ENCODE results near the gene SEMA6B. TPM values are rescaled to one million over a fixed set of nuclear protein-coding genes. Genes with fewer than 3 reads are reported as not detected.
A peak's percentile ranks its signal among the peaks of the same experiment; 100 is the strongest.

Gene SEMA6B
- total and polyA plus RNA-seq, 10 of the 15 experiments (the other 5 are each of a cell fraction or from before 2014, with no cell fraction given): 0.13 TPM; not detected in 9

DNA sequence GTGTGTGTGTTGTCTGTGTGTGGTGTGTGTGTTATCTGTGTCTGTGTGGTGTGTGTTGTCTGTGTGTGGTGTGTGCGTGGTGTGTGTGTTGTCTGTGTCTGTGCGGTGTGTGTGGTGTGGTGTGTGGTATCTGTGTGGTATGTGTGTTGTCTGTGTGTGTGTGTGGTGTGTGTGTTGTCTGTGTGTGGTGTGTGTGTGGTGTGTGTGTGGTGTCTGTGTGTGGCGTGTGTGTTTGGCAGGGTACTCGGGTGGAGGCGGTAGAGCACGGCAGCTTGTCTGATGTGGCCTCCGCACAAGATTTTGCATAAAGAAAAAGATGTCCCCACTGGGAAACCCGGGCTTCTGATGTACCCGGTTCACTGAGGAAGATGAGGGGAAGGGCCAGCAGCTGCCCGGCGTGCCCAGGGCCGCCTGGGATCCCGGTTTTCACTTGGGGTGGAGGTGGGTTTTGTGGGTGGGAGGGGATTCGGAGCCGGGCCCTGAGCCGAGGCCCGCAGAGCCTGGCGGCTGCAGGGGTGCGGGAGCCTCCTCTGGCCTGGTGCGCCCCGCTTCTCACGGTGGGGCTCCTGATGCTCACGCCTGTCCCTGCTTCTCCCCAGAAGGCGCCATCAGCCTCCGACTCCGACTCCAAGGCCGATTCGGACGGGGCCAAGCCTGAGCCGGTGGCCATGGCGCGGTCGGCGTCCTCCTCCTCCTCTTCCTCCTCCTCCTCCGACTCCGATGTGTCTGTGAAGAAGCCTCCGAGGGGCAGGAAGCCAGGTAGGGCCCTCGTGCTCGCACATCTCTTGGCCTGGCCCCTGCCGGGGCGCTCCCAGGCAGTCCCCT, 66.2 kb downstream of the SEMA6B start:
- no peak overlapping the region for H3K4me3 ChIP-seq
- H3K9ac ChIP-seq (ENCODE audit: control insufficient read depth, insufficient read depth, low read length): no peak overlapping the region
- H3K79me2 ChIP-seq (ENCODE audit: control insufficient read depth, insufficient read depth, low read length): no peaks in the 10 kb centered on the region
- H3K9me3 ChIP-seq (replicated peaks; ENCODE audit: control insufficient read depth, insufficient read depth, low read length): no peaks in the 10 kb centered on the region
- TF ChIP-seq ATF7 (IDR thresholded peaks at IDR 0.05; ENCODE audit: low read depth) (no peak), RUNX3 (IDR thresholded peaks at IDR 0.05; ENCODE audit: low read length) (0 out of 2 replicates have a peak, but pooled peaks have one; percentile 7), CBFB (IDR thresholded peaks at IDR 0.05; ENCODE audit: low read depth) (no peak), FOXK2 (IDR thresholded peaks at IDR 0.05) (no peak)
- TF ChIP-seq, protein P1, sequence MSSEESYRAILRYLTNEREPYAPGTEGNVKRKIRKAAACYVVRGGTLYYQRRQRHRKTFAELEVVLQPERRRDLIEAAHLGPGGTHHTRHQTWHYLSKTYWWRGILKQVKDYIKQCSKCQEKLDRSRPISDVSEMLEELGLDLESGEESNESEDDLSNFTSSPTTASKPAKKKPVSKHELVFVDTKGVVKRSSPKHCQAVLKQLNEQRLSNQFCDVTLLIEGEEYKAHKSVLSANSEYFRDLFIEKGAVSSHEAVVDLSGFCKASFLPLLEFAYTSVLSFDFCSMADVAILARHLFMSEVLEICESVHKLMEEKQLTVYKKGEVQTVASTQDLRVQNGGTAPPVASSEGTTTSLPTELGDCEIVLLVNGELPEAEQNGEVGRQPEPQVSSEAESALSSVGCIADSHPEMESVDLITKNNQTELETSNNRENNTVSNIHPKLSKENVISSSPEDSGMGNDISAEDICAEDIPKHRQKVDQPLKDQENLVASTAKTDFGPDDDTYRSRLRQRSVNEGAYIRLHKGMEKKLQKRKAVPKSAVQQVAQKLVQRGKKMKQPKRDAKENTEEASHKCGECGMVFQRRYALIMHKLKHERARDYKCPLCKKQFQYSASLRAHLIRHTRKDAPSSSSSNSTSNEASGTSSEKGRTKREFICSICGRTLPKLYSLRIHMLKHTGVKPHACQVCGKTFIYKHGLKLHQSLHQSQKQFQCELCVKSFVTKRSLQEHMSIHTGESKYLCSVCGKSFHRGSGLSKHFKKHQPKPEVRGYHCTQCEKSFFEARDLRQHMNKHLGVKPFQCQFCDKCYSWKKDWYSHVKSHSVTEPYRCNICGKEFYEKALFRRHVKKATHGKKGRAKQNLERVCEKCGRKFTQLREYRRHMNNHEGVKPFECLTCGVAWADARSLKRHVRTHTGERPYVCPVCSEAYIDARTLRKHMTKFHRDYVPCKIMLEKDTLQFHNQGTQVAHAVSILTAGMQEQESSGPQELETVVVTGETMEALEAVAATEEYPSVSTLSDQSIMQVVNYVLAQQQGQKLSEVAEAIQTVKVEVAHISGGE (CRISPR knock-in tag; IDR thresholded peaks at IDR 0.05): no peak
- TF ChIP-seq, protein P2, sequence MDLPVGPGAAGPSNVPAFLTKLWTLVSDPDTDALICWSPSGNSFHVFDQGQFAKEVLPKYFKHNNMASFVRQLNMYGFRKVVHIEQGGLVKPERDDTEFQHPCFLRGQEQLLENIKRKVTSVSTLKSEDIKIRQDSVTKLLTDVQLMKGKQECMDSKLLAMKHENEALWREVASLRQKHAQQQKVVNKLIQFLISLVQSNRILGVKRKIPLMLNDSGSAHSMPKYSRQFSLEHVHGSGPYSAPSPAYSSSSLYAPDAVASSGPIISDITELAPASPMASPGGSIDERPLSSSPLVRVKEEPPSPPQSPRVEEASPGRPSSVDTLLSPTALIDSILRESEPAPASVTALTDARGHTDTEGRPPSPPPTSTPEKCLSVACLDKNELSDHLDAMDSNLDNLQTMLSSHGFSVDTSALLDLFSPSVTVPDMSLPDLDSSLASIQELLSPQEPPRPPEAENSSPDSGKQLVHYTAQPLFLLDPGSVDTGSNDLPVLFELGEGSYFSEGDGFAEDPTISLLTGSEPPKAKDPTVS (IDR thresholded peaks at IDR 0.05; ENCODE audit: low read depth, low read length): no peak
- no peak overlapping the region for H2AFZ ChIP-seq (ENCODE audit: control insufficient read depth, low read depth, low read length)
- ChIA-PET RAD21 (ENCODE audit: unreplicated experiment) (no interaction called here), CTCF (no interaction called here), POLR2A (no interaction called here), SMC1A (ENCODE audit: uncharacterized antibody, unreplicated experiment) (no interaction called here)
- no peak for DNase-seq (ENCODE audit: low read depth, low spot score)
- FAIRE-seq: peak; percentile 74
- H3K36me3 ChIP-seq (ENCODE audit: control insufficient read depth in 2 of 2, insufficient read depth in 2 of 2, low read length in 1 of 2): peaks cover 11 to 19% of the 10 kb centered on the region in 2 experiments; a peak in 3 of 4 replicates
- H4K20me1 ChIP-seq (ENCODE audit: control insufficient read depth, insufficient read depth): no peaks in the 10 kb centered on the region
- H3K4me1 ChIP-seq (ENCODE audit: control insufficient read depth, insufficient read depth, low read length): no peaks in the 10 kb centered on the region
- in situ Hi-C loops (cut with MboI) (no loop called here), intact Hi-C loops (cut with micrococcal nuclease; ENCODE audit: unreplicated experiment) (no loop called here)
- H3K4me2 ChIP-seq (ENCODE audit: control insufficient read depth, insufficient read depth): no peak overlapping the region
- H3K27me3 ChIP-seq (replicated peaks in 1 of 2; ENCODE audit: control insufficient read depth in 2 of 2, insufficient read depth in 2 of 2, low read length in 1 of 2): no peaks in the 10 kb centered on the region
- no peak for ATAC-seq
- BruUV-seq (replicated peaks): no TSS peak
- H3K27ac ChIP-seq (ENCODE audit: control insufficient read depth, insufficient read depth): no peak overlapping the region
- WGBS (ENCODE audit: insufficient coverage, insufficient replicate concordance, low lambda C conversion rate, missing lambda C conversion rate): 87% methylated on average over 31 of the region's 41 CpGs

Other genes starting within 250 kb of the SEMA6B start
Only the 7 nearest of the 13 such genes appear.
- 20.5 and 34.8 TPM in 2 replicates for gene UBXN6, start 101.9 kb downstream of the SEMA6B start, total RNA-seq (2014; rRNA removed)
- 13.1 and 17.3 TPM in 2 replicates for gene UBXN6, start 101.9 kb downstream of the SEMA6B start, total RNA-seq (2014; rRNA removed; fragmentation: Illumina TruSeq; extraction: Trizol)
- gene UBXN6, start 101.9 kb downstream of the SEMA6B start, total RNA-seq (2021): 49.1 and 50.8 TPM in 2 replicates
- gene UBXN6, start 101.9 kb downstream of the SEMA6B start, polyA plus RNA-seq (2011; rRNA removed): 15.2 and 29.5 TPM in 2 replicates
- 2.1 and 7.0 TPM in 2 replicates for gene UBXN6, start 101.9 kb downstream of the SEMA6B start, polyA plus RNA-seq (2014; fragmentation: Illumina TruSeq; extraction: Trizol)
- 1 to 10 TPM in 1 of 2 experiments, under 1 TPM in 1; 0.47 to 2.1 TPM for gene UBXN6, start 101.9 kb downstream of the SEMA6B start, polyA plus RNA-seq (2014; fragmentation: Nextera tagmentation; extraction: Ambion mirVana)
- gene UBXN6, start 101.9 kb downstream of the SEMA6B start, polyA plus RNA-seq (2014; rRNA removed): 38.7 and 49.7 TPM in 2 replicates
- gene UBXN6, start 101.9 kb downstream of the SEMA6B start, polyA plus RNA-seq (2016; fragmentation: Nextera tagmentation; extraction: Ambion mirVana): 1 to 10 TPM; 6.6 to 8.6 TPM
- 33.7 and 36.5 TPM in 2 replicates for gene HDGFL2, start 87.4 kb downstream of the SEMA6B start, total RNA-seq (2014; rRNA removed)
- gene HDGFL2, start 87.4 kb downstream of the SEMA6B start, total RNA-seq (2014; rRNA removed; fragmentation: Illumina TruSeq; extraction: Trizol): 19.0 and 20.5 TPM in 2 replicates
- 56.8 and 56.9 TPM in 2 replicates for gene HDGFL2, start 87.4 kb downstream of the SEMA6B start, total RNA-seq (2021)
- gene HDGFL2, start 87.4 kb downstream of the SEMA6B start, polyA plus RNA-seq (2011; rRNA removed): 9.8 and 19.5 TPM in 2 replicates
- gene HDGFL2, start 87.4 kb downstream of the SEMA6B start, polyA plus RNA-seq (2014; fragmentation: Illumina TruSeq; extraction: Trizol): 8.2 and 16.9 TPM in 2 replicates
- gene HDGFL2, start 87.4 kb downstream of the SEMA6B start, polyA plus RNA-seq (2014; fragmentation: Nextera tagmentation; extraction: Ambion mirVana): under 1 TPM; 0.16 to 0.60 TPM
- gene HDGFL2, start 87.4 kb downstream of the SEMA6B start, polyA plus RNA-seq (2014; rRNA removed): 40.2 and 52.5 TPM in 2 replicates
- gene HDGFL2, start 87.4 kb downstream of the SEMA6B start, polyA plus RNA-seq (2016; fragmentation: Nextera tagmentation; extraction: Ambion mirVana): 10 to 100 TPM; 30.0 to 39.3 TPM
- 0.05 and 0.06 TPM in 2 replicates for gene PLIN4, start 41.2 kb downstream of the SEMA6B start, total RNA-seq (2014; rRNA removed)
- gene PLIN4, start 41.2 kb downstream of the SEMA6B start, total RNA-seq (2014; rRNA removed; fragmentation: Illumina TruSeq; extraction: Trizol): 0.04 and 0.05 TPM in 2 replicates
- gene PLIN4, start 41.2 kb downstream of the SEMA6B start, total RNA-seq (2021): 0.08 and 0.10 TPM in 2 replicates
- gene PLIN4, start 41.2 kb downstream of the SEMA6B start, polyA plus RNA-seq (2011; rRNA removed): 0.01 TPM in 2 replicates
- 0.01 and 0.08 TPM in 2 replicates for gene PLIN4, start 41.2 kb downstream of the SEMA6B start, polyA plus RNA-seq (2014; fragmentation: Illumina TruSeq; extraction: Trizol)
- gene PLIN4, start 41.2 kb downstream of the SEMA6B start, polyA plus RNA-seq (2014; fragmentation: Nextera tagmentation; extraction: Ambion mirVana): not detected
- 0.04 and 0.14 TPM in 2 replicates for gene PLIN4, start 41.2 kb downstream of the SEMA6B start, polyA plus RNA-seq (2014; rRNA removed)
- under 1 TPM; 0.09 to 0.11 TPM for gene PLIN4, start 41.2 kb downstream of the SEMA6B start, polyA plus RNA-seq (2016; fragmentation: Nextera tagmentation; extraction: Ambion mirVana)
- not detected in 2 replicates for gene PLIN5, start 24.5 kb downstream of the SEMA6B start, total RNA-seq (2014; rRNA removed)
- gene PLIN5, start 24.5 kb downstream of the SEMA6B start, total RNA-seq (2014; rRNA removed; fragmentation: Illumina TruSeq; extraction: Trizol): not detected in 2 replicates
- 0.11 and 0.15 TPM in 2 replicates for gene PLIN5, start 24.5 kb downstream of the SEMA6B start, total RNA-seq (2021)
- gene PLIN5, start 24.5 kb downstream of the SEMA6B start, polyA plus RNA-seq (2011; rRNA removed): 0.20 and 0.33 TPM in 2 replicates
- not detected in 2 replicates for gene PLIN5, start 24.5 kb downstream of the SEMA6B start, polyA plus RNA-seq (2014; fragmentation: Illumina TruSeq; extraction: Trizol)
- not detected for gene PLIN5, start 24.5 kb downstream of the SEMA6B start, polyA plus RNA-seq (2014; fragmentation: Nextera tagmentation; extraction: Ambion mirVana)
- gene PLIN5, start 24.5 kb downstream of the SEMA6B start, polyA plus RNA-seq (2014; rRNA removed): not detected in 2 replicates
- gene PLIN5, start 24.5 kb downstream of the SEMA6B start, polyA plus RNA-seq (2016; fragmentation: Nextera tagmentation; extraction: Ambion mirVana): not detected
- 0.44 and 0.62 TPM in 2 replicates for gene LRG1, start 19.6 kb downstream of the SEMA6B start, total RNA-seq (2014; rRNA removed)
- gene LRG1, start 19.6 kb downstream of the SEMA6B start, total RNA-seq (2014; rRNA removed; fragmentation: Illumina TruSeq; extraction: Trizol): 0.51 and 0.63 TPM in 2 replicates
- gene LRG1, start 19.6 kb downstream of the SEMA6B start, total RNA-seq (2021): 1.1 and 1.2 TPM in 2 replicates
- gene LRG1, start 19.6 kb downstream of the SEMA6B start, polyA plus RNA-seq (2011; rRNA removed): 2.5 and 4.7 TPM in 2 replicates
- 0.13 and 0.53 TPM in 2 replicates for gene LRG1, start 19.6 kb downstream of the SEMA6B start, polyA plus RNA-seq (2014; fragmentation: Illumina TruSeq; extraction: Trizol)
- under 1 TPM; 0.29 to 0.31 TPM for gene LRG1, start 19.6 kb downstream of the SEMA6B start, polyA plus RNA-seq (2014; fragmentation: Nextera tagmentation; extraction: Ambion mirVana)
- 1.0 and 1.6 TPM in 2 replicates for gene LRG1, start 19.6 kb downstream of the SEMA6B start, polyA plus RNA-seq (2014; rRNA removed)
- gene LRG1, start 19.6 kb downstream of the SEMA6B start, polyA plus RNA-seq (2016; fragmentation: Nextera tagmentation; extraction: Ambion mirVana): under 1 TPM; 0.43 TPM
- 5.0 TPM in 2 replicates for gene TNFAIP8L1, start 79.8 kb upstream of the SEMA6B start, total RNA-seq (2014; rRNA removed)
- 8.3 and 8.7 TPM in 2 replicates for gene TNFAIP8L1, start 79.8 kb upstream of the SEMA6B start, total RNA-seq (2014; rRNA removed; fragmentation: Illumina TruSeq; extraction: Trizol)
- gene TNFAIP8L1, start 79.8 kb upstream of the SEMA6B start, total RNA-seq (2021): 12.7 and 14.3 TPM in 2 replicates
- gene TNFAIP8L1, start 79.8 kb upstream of the SEMA6B start, polyA plus RNA-seq (2011; rRNA removed): 7.6 and 9.0 TPM in 2 replicates
- 4.6 and 8.6 TPM in 2 replicates for gene TNFAIP8L1, start 79.8 kb upstream of the SEMA6B start, polyA plus RNA-seq (2014; fragmentation: Illumina TruSeq; extraction: Trizol)
- gene TNFAIP8L1, start 79.8 kb upstream of the SEMA6B start, polyA plus RNA-seq (2014; fragmentation: Nextera tagmentation; extraction: Ambion mirVana): 1 to 10 TPM in 1 of 2 experiments, under 1 TPM in 1; 0.93 to 2.4 TPM
- gene TNFAIP8L1, start 79.8 kb upstream of the SEMA6B start, polyA plus RNA-seq (2014; rRNA removed): 12.4 and 13.1 TPM in 2 replicates
- gene TNFAIP8L1, start 79.8 kb upstream of the SEMA6B start, polyA plus RNA-seq (2016; fragmentation: Nextera tagmentation; extraction: Ambion mirVana): 1 to 10 TPM; 8.3 to 9.2 TPM
- 68.7 and 83.5 TPM in 2 replicates for gene MYDGF, start 110.7 kb upstream of the SEMA6B start, total RNA-seq (2014; rRNA removed)
- 46.0 and 50.2 TPM in 2 replicates for gene MYDGF, start 110.7 kb upstream of the SEMA6B start, total RNA-seq (2014; rRNA removed; fragmentation: Illumina TruSeq; extraction: Trizol)
- 57.4 and 64.7 TPM in 2 replicates for gene MYDGF, start 110.7 kb upstream of the SEMA6B start, total RNA-seq (2021)
- 31.3 and 45.6 TPM in 2 replicates for gene MYDGF, start 110.7 kb upstream of the SEMA6B start, polyA plus RNA-seq (2011; rRNA removed)
- 17.9 and 39.1 TPM in 2 replicates for gene MYDGF, start 110.7 kb upstream of the SEMA6B start, polyA plus RNA-seq (2014; fragmentation: Illumina TruSeq; extraction: Trizol)
- 10 to 100 TPM in 1 of 2 experiments, 1 to 10 TPM in 1; 2.3 to 18.5 TPM for gene MYDGF, start 110.7 kb upstream of the SEMA6B start, polyA plus RNA-seq (2014; fragmentation: Nextera tagmentation; extraction: Ambion mirVana)
- gene MYDGF, start 110.7 kb upstream of the SEMA6B start, polyA plus RNA-seq (2014; rRNA removed): 92.8 and 96.7 TPM in 2 replicates
- 100 to 1,000 TPM; 183 to 196 TPM for gene MYDGF, start 110.7 kb upstream of the SEMA6B start, polyA plus RNA-seq (2016; fragmentation: Nextera tagmentation; extraction: Ambion mirVana)

All from GM12878 (cell line).